ENCODE measurements around the gene ACSS2. TPM values are rescaled to one million over a fixed set of nuclear protein-coding genes. Genes with fewer than 3 reads are reported as not detected.
"Not testable (repeated sequence)": the region's sequence is repeated elsewhere in the genome, so short reads cannot be mapped to it uniquely, and the experiment has no call there.

Gene ACSS2
- total RNA-seq, 4 donors from 2014 or later, result 45.4 to 71.0 (median 58.7) TPM

DNA sequence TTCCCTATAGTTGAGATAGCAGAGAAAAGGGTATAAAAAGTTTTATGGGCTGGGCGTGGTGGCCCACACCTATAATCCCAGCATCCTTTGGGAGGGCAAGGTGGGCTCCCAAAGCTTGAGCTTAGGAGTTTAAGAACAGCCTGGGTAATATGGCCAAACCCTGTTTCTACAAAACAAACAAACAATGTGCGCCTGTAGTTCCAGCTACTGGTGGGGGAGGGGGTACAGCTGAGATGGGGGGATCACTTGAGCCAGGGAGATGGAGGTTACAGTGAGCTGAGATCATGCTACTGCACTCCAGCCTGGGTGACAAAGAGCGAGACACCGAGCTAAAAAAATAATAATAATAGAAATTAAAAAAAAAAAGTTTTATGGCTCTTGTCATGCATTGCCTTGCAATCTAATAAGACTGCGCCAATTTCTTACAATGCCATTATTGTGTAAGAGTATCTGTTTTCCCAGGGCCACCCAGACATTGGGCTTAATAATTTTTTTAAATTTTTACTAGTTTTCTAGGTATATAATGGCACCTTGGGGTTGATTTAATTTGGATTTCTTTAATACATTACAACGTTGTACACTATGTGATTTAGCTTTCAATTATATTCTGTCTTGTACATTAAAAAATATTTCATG, 3.9 kb downstream of the ACSS2 start:
- 88 to 93% methylated on average over 6 of the region's 6 CpGs for WGBS, 2 donors (ENCODE audit: low coverage in 1 of 2)
- TF ChIP-seq, protein P1, sequence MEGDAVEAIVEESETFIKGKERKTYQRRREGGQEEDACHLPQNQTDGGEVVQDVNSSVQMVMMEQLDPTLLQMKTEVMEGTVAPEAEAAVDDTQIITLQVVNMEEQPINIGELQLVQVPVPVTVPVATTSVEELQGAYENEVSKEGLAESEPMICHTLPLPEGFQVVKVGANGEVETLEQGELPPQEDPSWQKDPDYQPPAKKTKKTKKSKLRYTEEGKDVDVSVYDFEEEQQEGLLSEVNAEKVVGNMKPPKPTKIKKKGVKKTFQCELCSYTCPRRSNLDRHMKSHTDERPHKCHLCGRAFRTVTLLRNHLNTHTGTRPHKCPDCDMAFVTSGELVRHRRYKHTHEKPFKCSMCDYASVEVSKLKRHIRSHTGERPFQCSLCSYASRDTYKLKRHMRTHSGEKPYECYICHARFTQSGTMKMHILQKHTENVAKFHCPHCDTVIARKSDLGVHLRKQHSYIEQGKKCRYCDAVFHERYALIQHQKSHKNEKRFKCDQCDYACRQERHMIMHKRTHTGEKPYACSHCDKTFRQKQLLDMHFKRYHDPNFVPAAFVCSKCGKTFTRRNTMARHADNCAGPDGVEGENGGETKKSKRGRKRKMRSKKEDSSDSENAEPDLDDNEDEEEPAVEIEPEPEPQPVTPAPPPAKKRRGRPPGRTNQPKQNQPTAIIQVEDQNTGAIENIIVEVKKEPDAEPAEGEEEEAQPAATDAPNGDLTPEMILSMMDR (IDR thresholded peaks at IDR 0.05), result no peak
- no peak overlapping the region for H3K4me3 ChIP-seq

GRCh38 chr20:34880971-34881370, 4.6 kb downstream of the ACSS2 start:
- not testable (repeated sequence) for H3K27ac ChIP-seq, H3K4me3 ChIP-seq, H3K27me3 ChIP-seq, H3K9me3 ChIP-seq, ATAC-seq
- H3K4me1 ChIP-seq, result peaks cover 0 to 44% (median 4%) of the 10 kb centered on the region in 3 donors
- WGBS, 2 donors (ENCODE audit: low coverage in 1 of 2), result 40 to 80% methylated on average over 2 to 4 of the region's 7 CpGs
- H3K36me3 ChIP-seq, result peaks cover 0 to 35% of the 10 kb centered on the region in 2 donors

More for the DNA sequence above, 3.9 kb downstream of the ACSS2 start:
- Histone ChIP-seq H3K36me3 (peaks cover 0 to 28% of the 10 kb centered on the region in 2 donors), H3K4me1 (peaks cover 0 to 50% (median 4%) of the 10 kb centered on the region in 3 donors), H3K27ac (no peak overlapping the region), H3K27me3 (no peaks in the 10 kb centered on the region), H3K9me3 (no peaks in the 10 kb centered on the region)
- no peak for ATAC-seq

GRCh38 chr20:34881689-34882088, 5.3 kb downstream of the ACSS2 start:
- no peaks in the 10 kb centered on the region for H3K9me3 ChIP-seq
- H3K4me1 ChIP-seq, result peaks cover 1 to 49% (median 4%) of the 10 kb centered on the region in 3 donors
- peaks cover 0 to 35% of the 10 kb centered on the region in 2 donors for H3K36me3 ChIP-seq
- no peak overlapping the region for H3K4me3 ChIP-seq
- no peak overlapping the region for H3K27ac ChIP-seq
- no peaks in the 10 kb centered on the region for H3K27me3 ChIP-seq
- WGBS, 2 donors (ENCODE audit: low coverage in 1 of 2), result 50 to 63% methylated on average over 2 of the region's 2 CpGs
- ATAC-seq, result no peak
- TF ChIP-seq, protein P1 (IDR thresholded peaks at IDR 0.05), result no peak
- TF ChIP-seq POLR2A (IDR thresholded peaks at IDR 0.05) (no peak), POLR2AphosphoS5 (IDR thresholded peaks at IDR 0.05) (no peak), EP300 (IDR thresholded peaks at IDR 0.05) (no peak)

DNA sequence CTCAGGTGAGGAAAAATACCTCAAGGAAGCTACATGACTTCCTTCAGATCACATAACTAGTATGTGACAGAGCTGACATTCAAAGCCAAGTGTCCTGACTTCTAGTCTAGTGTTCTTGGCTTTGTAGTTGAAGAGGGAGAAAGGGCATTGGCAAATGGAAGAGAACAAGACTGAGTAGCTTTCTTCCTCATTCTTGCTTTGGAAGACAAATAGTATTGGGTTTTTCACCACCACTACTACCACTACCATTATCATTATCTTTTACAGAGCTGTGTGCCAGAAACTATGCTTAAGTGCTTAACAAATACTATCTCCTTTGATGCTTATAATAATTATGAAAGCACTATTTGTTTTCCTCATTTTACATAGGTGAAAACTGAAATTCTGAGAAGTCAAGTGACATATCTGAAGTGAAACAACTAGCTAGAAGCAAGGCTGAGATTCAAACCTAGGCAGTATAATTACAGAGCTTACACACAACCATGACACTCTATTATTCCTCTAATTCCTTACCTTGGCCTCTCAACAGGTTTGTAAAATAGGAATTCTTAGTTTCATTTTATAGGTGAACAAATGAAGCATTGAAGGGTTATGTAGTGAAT, 6.8 kb downstream of the ACSS2 start:
- TF ChIP-seq EP300 (IDR thresholded peaks at IDR 0.05) (no peak), POLR2AphosphoS5 (IDR thresholded peaks at IDR 0.05) (no peak), POLR2A (IDR thresholded peaks at IDR 0.05) (no peak)
- TF ChIP-seq, protein P1 (IDR thresholded peaks at IDR 0.05), result no peak
- Histone ChIP-seq H3K4me1 (peaks cover under 1 to 47% (median 4%) of the 10 kb centered on the region in 3 donors), H3K27ac (peak overlapping the region in 1 of 4 donors; percentile 17), H3K4me3 (no peak overlapping the region), H3K9me3 (no peaks in the 10 kb centered on the region), H3K36me3 (peaks cover 0 to 35% of the 10 kb centered on the region in 2 donors), H3K27me3 (no peaks in the 10 kb centered on the region)
- no peak for ATAC-seq

GRCh38 chr20:34883809-34884208, 7.4 kb downstream of the ACSS2 start:
- H3K4me1 ChIP-seq, result peaks cover 0 to 43% (median 4%) of the 10 kb centered on the region in 3 donors
- no peak for TF ChIP-seq EP300 (IDR thresholded peaks at IDR 0.05)
- TF ChIP-seq POLR2A (IDR thresholded peaks at IDR 0.05), result no peak
- TF ChIP-seq POLR2AphosphoS5 (IDR thresholded peaks at IDR 0.05), result no peak
- TF ChIP-seq, protein P1 (IDR thresholded peaks at IDR 0.05), result no peak
- WGBS, 2 donors (ENCODE audit: low coverage in 1 of 2), result 60 to 79% methylated on average over 1 to 4 of the region's 4 CpGs
- H3K4me3 ChIP-seq, result no peak overlapping the region
- no peaks in the 10 kb centered on the region for H3K27me3 ChIP-seq
- no peak overlapping the region for H3K27ac ChIP-seq
- H3K9me3 ChIP-seq, result no peaks in the 10 kb centered on the region
- no peak for ATAC-seq
- H3K36me3 ChIP-seq, result peaks cover 0 to 35% of the 10 kb centered on the region in 2 donors
